KOPT-K1 (cell line): ENCODE results near the gene POC1B.

Experiments
- H3K27ac ChIP-seq: fragments of 200-600 bp; sonication (generic); 2 replicates; pipeline ENCODE4 v1.5.1; 2016; ENCODE audit warnings: antibody characterized with exemption, mild to moderate bottlenecking, low read depth, low read length; ENCODE audit not compliant: poor library complexity, severe bottlenecking
- H3K36me3 ChIP-seq: fragments of 200-600 bp; sonication (generic); 2 replicates; pipeline ENCODE4 v1.5.1; 2017; ENCODE audit warnings: antibody characterized with exemption, mild to moderate bottlenecking, low read length, moderate library complexity; ENCODE audit not compliant: insufficient read depth
- H3K9me3 ChIP-seq: fragments of 200-600 bp; sonication (generic); 2 replicates; pipeline ENCODE4 v1.5.1; 2017; ENCODE audit warnings: antibody characterized with exemption, low read length, mild to moderate bottlenecking; ENCODE audit not compliant: insufficient read depth, poor library complexity, severe bottlenecking

POC1B gene

GRCh38 chr12:89525824-89526770 is at the start of gene POC1B:
Gene POC1B, minus strand, starts transcription at chr12:89526047. Its CDS starts 152 bp downstream, at chr12:89525895.
- Histone ChIP-seq H3K9me3 (no peaks in the 10 kb centered on the region), H3K36me3 (peaks cover 29% of the 10 kb centered on the region), H3K27ac (peak within 1 kb of the TSS; percentile 76)

GRCh38 chr12:89575374-89575773 is 49.5 kb upstream of the POC1B start:
- Histone ChIP-seq H3K27ac (no peak overlapping the region), H3K36me3 (no peaks in the 10 kb centered on the region), H3K9me3 (no peaks in the 10 kb centered on the region)

GRCh38 chr12:89574736-89575208 is 48.9 kb upstream of the POC1B start:
- Histone ChIP-seq H3K27ac (no peak overlapping the region), H3K36me3 (no peaks in the 10 kb centered on the region), H3K9me3 (no peaks in the 10 kb centered on the region)

- Histone ChIP-seq H3K27ac (no peak overlapping the region), H3K36me3 (no peaks in the 10 kb centered on the region), H3K9me3 (no peaks in the 10 kb centered on the region)
These were observed 47.4 kb upstream of the POC1B start for GRCh38 chr12:89573051-89573810.

GRCh38 chr12:89571491-89572195 is 45.8 kb upstream of the POC1B start:
- Histone ChIP-seq H3K9me3 (no peaks in the 10 kb centered on the region), H3K36me3 (no peaks in the 10 kb centered on the region), H3K27ac (no peak overlapping the region)

- Histone ChIP-seq H3K36me3 (no peaks in the 10 kb centered on the region), H3K9me3 (no peaks in the 10 kb centered on the region), H3K27ac (no peak overlapping the region)
These were observed 42.6 kb upstream of the POC1B start for GRCh38 chr12:89568484-89568883.

GRCh38 chr12:89567691-89568239 is 41.9 kb upstream of the POC1B start:
- H3K9me3 ChIP-seq = no peaks in the 10 kb centered on the region
- no peaks in the 10 kb centered on the region for H3K36me3 ChIP-seq
- no peak overlapping the region for H3K27ac ChIP-seq

- no peaks in the 10 kb centered on the region for H3K9me3 ChIP-seq
- H3K27ac ChIP-seq = no peak overlapping the region
- no peaks in the 10 kb centered on the region for H3K36me3 ChIP-seq
These were observed 40.8 kb upstream of the POC1B start for GRCh38 chr12:89566615-89567014.

GRCh38 chr12:89565002-89565401 is 39.2 kb upstream of the POC1B start:
- no peaks in the 10 kb centered on the region for H3K36me3 ChIP-seq
- no peak overlapping the region for H3K27ac ChIP-seq
- H3K9me3 ChIP-seq = no peaks in the 10 kb centered on the region

- no peaks in the 10 kb centered on the region for H3K9me3 ChIP-seq
- H3K36me3 ChIP-seq = no peaks in the 10 kb centered on the region
- no peak overlapping the region for H3K27ac ChIP-seq
These were observed 33.9 kb upstream of the POC1B start for GRCh38 chr12:89559753-89560152.

GRCh38 chr12:89556976-89557375 is 31.1 kb upstream of the POC1B start:
- H3K27ac ChIP-seq = no peak overlapping the region
- H3K36me3 ChIP-seq = no peaks in the 10 kb centered on the region
- H3K9me3 ChIP-seq = no peaks in the 10 kb centered on the region

GRCh38 chr12:89552376-89552775 is 26.5 kb upstream of the POC1B start:
- no peaks in the 10 kb centered on the region for H3K9me3 ChIP-seq
- H3K36me3 ChIP-seq = no peaks in the 10 kb centered on the region
- no peak overlapping the region for H3K27ac ChIP-seq

GRCh38 chr12:89551747-89552146 is 25.9 kb upstream of the POC1B start:
- H3K36me3 ChIP-seq = no peaks in the 10 kb centered on the region

GRCh38 chr12:89547101-89547500 is 21.3 kb upstream of the POC1B start:
- Histone ChIP-seq H3K9me3 (no peaks in the 10 kb centered on the region), H3K27ac (no peak overlapping the region), H3K36me3 (no peaks in the 10 kb centered on the region)

More at GRCh38 chr12:89551747-89552146, 25.9 kb upstream of the POC1B start:
- Histone ChIP-seq H3K27ac (no peak overlapping the region), H3K9me3 (no peaks in the 10 kb centered on the region)
